Measurements from ENCODE around the gene SYT1.

DNA sequence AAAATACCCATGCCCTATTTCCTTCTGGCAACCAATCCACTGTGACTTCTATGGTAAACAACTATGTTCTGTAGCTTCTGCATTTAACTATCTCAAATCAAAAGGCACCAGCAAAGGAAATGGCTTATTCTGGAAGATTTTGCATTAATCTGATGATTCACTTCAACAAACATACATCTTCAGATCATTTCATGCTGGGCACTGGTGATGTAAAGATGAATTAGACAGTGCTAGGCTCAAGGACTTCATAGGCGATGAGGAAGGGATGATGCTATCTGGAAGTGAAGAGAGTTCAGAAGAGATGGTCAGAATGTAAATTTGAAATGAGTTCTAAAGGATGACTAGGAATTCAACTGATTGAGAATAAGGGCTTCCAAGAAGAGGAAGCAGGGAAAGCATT is 462.9 kb downstream of the SYT1 start:
- TF ChIP-seq, protein P1, sequence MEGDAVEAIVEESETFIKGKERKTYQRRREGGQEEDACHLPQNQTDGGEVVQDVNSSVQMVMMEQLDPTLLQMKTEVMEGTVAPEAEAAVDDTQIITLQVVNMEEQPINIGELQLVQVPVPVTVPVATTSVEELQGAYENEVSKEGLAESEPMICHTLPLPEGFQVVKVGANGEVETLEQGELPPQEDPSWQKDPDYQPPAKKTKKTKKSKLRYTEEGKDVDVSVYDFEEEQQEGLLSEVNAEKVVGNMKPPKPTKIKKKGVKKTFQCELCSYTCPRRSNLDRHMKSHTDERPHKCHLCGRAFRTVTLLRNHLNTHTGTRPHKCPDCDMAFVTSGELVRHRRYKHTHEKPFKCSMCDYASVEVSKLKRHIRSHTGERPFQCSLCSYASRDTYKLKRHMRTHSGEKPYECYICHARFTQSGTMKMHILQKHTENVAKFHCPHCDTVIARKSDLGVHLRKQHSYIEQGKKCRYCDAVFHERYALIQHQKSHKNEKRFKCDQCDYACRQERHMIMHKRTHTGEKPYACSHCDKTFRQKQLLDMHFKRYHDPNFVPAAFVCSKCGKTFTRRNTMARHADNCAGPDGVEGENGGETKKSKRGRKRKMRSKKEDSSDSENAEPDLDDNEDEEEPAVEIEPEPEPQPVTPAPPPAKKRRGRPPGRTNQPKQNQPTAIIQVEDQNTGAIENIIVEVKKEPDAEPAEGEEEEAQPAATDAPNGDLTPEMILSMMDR (conservative IDR thresholded peaks at IDR 0.05; ENCODE audit: low read depth, low read length): no peak
- TF ChIP-seq, protein P2, sequence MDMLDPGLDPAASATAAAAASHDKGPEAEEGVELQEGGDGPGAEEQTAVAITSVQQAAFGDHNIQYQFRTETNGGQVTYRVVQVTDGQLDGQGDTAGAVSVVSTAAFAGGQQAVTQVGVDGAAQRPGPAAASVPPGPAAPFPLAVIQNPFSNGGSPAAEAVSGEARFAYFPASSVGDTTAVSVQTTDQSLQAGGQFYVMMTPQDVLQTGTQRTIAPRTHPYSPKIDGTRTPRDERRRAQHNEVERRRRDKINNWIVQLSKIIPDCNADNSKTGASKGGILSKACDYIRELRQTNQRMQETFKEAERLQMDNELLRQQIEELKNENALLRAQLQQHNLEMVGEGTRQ (IDR thresholded peaks at IDR 0.05; ENCODE audit: low read depth, low read length): no peak
- TF ChIP-seq RAD21 (IDR thresholded peaks at IDR 0.05; ENCODE audit: low read length) (no peak), RCOR1 (IDR thresholded peaks at IDR 0.05; ENCODE audit: insufficient replicate concordance, low read length) (no peak), BHLHE40 (IDR thresholded peaks at IDR 0.05; ENCODE audit: low read depth, low read length) (no peak), RFX5 (IDR thresholded peaks at IDR 0.05; ENCODE audit: low read depth, low read length) (no peak), SMC3 (IDR thresholded peaks at IDR 0.05; ENCODE audit: low read depth, low read length) (no peak), CEBPB (IDR thresholded peaks at IDR 0.05; ENCODE audit: low read depth, low read length) (no peak), POLR2A (IDR thresholded peaks at IDR 0.05; ENCODE audit: low read depth, low read length) (no peak)
- TF ChIP-seq, protein P3, sequence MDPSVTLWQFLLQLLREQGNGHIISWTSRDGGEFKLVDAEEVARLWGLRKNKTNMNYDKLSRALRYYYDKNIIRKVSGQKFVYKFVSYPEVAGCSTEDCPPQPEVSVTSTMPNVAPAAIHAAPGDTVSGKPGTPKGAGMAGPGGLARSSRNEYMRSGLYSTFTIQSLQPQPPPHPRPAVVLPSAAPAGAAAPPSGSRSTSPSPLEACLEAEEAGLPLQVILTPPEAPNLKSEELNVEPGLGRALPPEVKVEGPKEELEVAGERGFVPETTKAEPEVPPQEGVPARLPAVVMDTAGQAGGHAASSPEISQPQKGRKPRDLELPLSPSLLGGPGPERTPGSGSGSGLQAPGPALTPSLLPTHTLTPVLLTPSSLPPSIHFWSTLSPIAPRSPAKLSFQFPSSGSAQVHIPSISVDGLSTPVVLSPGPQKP (IDR thresholded peaks at IDR 0.05; ENCODE audit: borderline replicate concordance, low read depth, low read length): no peak
